Measurements from ENCODE around the gene STYX.

DNA sequence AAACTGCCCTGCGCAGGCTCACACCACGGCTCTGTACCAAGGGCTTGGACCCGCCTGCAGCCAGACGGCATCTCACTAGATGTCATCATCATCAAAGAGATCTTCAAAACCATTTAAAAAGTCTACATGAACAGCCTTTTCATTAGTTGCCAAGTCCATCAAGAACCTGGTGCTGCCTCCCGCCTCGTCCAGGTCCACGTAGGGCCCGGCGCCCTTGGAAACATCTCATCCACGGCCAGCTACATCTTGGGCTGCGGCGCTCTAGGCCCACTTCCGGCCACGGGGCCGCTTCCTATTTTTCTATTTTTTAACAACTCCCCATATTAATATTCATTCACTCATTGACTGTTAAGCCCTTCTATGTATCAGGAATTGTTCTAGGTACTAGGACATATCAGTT lies 68.9 kb downstream of the STYX start:
- TF ChIP-seq, protein P1, sequence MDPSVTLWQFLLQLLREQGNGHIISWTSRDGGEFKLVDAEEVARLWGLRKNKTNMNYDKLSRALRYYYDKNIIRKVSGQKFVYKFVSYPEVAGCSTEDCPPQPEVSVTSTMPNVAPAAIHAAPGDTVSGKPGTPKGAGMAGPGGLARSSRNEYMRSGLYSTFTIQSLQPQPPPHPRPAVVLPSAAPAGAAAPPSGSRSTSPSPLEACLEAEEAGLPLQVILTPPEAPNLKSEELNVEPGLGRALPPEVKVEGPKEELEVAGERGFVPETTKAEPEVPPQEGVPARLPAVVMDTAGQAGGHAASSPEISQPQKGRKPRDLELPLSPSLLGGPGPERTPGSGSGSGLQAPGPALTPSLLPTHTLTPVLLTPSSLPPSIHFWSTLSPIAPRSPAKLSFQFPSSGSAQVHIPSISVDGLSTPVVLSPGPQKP (IDR thresholded peaks at IDR 0.05; ENCODE audit: borderline replicate concordance, low read depth, low read length), result no peak
- TF ChIP-seq POLR2A (IDR thresholded peaks at IDR 0.05; ENCODE audit: low read depth, low read length) (no peak), MAZ (IDR thresholded peaks at IDR 0.05; ENCODE audit: borderline replicate concordance, low read depth, low read length) (no peak), FOS (IDR thresholded peaks at IDR 0.05; ENCODE audit: low read depth, low read length) (no peak), RAD21 (IDR thresholded peaks at IDR 0.05; ENCODE audit: low read length) (no peak), NFE2L2 (IDR thresholded peaks at IDR 0.05; ENCODE audit: low read depth, low read length) (no peak), CEBPB (IDR thresholded peaks at IDR 0.05; ENCODE audit: low read depth, low read length) (no peak), MAFK (IDR thresholded peaks at IDR 0.05; ENCODE audit: low read depth, low read length) (no peak)
- TF ChIP-seq, protein P2, sequence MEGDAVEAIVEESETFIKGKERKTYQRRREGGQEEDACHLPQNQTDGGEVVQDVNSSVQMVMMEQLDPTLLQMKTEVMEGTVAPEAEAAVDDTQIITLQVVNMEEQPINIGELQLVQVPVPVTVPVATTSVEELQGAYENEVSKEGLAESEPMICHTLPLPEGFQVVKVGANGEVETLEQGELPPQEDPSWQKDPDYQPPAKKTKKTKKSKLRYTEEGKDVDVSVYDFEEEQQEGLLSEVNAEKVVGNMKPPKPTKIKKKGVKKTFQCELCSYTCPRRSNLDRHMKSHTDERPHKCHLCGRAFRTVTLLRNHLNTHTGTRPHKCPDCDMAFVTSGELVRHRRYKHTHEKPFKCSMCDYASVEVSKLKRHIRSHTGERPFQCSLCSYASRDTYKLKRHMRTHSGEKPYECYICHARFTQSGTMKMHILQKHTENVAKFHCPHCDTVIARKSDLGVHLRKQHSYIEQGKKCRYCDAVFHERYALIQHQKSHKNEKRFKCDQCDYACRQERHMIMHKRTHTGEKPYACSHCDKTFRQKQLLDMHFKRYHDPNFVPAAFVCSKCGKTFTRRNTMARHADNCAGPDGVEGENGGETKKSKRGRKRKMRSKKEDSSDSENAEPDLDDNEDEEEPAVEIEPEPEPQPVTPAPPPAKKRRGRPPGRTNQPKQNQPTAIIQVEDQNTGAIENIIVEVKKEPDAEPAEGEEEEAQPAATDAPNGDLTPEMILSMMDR (conservative IDR thresholded peaks at IDR 0.05; ENCODE audit: low read depth, low read length), result no peak
